ENCODE measurements around the gene GSE1.

DNA sequence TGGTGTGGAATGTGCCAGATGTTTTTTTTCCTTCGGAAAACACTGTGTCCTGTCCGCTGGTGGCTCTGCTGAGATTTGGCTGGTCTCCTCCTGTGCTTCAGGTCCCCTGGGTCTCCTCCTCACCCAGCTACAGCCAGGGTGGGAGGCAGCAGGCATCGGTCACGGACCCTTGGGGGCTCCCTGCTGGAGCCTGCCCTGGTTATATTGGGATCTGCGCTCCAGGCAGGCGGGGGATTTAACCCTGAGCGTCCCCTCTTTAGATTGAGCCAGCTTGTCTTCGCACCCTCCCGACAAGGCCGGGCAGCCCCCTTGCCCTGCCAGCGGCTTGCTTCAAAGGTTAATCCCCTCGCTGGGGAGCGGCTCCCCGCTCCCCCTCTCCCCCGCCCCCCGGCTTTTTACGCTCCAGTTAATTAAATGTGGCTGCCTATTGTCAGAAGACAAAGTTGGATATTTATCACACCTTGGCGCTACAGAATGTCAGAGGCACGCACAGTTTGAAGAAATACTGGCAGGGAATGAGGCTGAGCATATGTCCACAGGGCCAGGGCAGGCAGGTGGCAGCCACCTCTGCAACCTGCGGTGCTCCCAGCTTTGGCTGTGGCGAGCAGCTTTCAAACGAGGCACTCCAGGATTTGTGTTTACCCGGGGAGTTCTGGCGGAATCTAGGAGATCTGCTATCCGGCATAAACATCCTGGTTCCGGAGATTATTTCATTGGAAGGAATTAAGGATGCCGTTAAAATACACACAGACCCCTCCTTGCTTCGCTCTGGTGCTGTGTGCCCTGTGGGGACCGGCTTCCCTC lies 38.2 kb upstream of the GSE1 start:
- TF ChIP-seq POLR2A (IDR thresholded peaks at IDR 0.05; ENCODE audit: low read length) (no peak), GATA1 (IDR thresholded peaks at IDR 0.05; ENCODE audit: low read depth, low read length) (no peak)
